Tibial nerve (tissue), 4 donors: ENCODE measurements around the gene GPX2.

ENCODE experiments used
- EP300 ChIP-seq, 2 donors: sonication (generic); formaldehyde crosslinking; IDR thresholded peaks; one replicate each; pipeline ENCODE4 v1.6.1; 2017; ENCODE audit warnings: antibody characterized with exemption in 2 of 2, mild to moderate bottlenecking in 1 of 2
- POLR2A ChIP-seq, 2 donors: fragments of 450-650 bp; IDR thresholded peaks; one replicate each; pipeline ENCODE4 v1.6.1; 2017; ENCODE audit warnings: antibody characterized with exemption in 2 of 2, mild to moderate bottlenecking in 2 of 2, moderate library complexity in 2 of 2
- TF ChIP-seq, protein P1 (sequence below), 5 experiments: fragments of 200-600 bp in 3 of 5; fragments of 450-650 bp in 2 of 5; sonication (generic) in 3 of 5; IDR thresholded peaks; one replicate each; pipeline ENCODE4 v1.5.1; 2016 to 2019; ENCODE audit warnings: antibody characterized with exemption in 5 of 5, mild to moderate bottlenecking in 3 of 5, moderate library complexity in 2 of 5

DNA sequence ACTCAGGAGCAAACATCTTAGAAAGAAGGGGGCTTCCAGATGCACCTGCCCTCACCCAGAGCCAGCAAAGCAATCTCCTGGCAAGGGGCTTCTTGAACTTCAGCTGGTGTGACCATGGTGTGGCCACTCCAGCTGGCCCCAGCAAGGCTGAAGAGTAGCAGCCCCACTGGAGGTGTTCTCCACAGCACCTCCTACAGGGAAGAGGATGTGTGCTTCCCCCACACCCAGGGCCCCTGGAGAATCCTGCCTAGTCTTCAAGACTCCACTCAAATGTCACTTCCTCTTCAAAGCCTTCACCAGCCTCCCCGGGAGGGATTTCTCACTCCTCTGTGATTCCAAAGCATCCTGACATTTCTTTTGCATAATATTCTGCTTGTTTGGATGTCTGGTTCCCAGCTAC lies 21.1 kb upstream of the GPX2 start:
- TF ChIP-seq, protein P1, sequence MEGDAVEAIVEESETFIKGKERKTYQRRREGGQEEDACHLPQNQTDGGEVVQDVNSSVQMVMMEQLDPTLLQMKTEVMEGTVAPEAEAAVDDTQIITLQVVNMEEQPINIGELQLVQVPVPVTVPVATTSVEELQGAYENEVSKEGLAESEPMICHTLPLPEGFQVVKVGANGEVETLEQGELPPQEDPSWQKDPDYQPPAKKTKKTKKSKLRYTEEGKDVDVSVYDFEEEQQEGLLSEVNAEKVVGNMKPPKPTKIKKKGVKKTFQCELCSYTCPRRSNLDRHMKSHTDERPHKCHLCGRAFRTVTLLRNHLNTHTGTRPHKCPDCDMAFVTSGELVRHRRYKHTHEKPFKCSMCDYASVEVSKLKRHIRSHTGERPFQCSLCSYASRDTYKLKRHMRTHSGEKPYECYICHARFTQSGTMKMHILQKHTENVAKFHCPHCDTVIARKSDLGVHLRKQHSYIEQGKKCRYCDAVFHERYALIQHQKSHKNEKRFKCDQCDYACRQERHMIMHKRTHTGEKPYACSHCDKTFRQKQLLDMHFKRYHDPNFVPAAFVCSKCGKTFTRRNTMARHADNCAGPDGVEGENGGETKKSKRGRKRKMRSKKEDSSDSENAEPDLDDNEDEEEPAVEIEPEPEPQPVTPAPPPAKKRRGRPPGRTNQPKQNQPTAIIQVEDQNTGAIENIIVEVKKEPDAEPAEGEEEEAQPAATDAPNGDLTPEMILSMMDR (IDR thresholded peaks at IDR 0.05) = no peak
- TF ChIP-seq POLR2A (IDR thresholded peaks at IDR 0.05) = no peak
- TF ChIP-seq EP300 (IDR thresholded peaks at IDR 0.05) = no peak
